Erythroblast (primary cell): ENCODE data around the gene RARG.

Experiments used
- GATA1 ChIP-seq: IDR thresholded peaks from 2 replicates; pipeline ENCODE4 v1.6.1; 2011; ENCODE audit warnings: low read depth, mild to moderate bottlenecking, control low read depth, low read length, moderate library complexity
- POLR2A ChIP-seq: IDR thresholded peaks from 2 replicates; pipeline ENCODE4 v1.6.1; 2011; ENCODE audit warnings: mild to moderate bottlenecking, low read length

GRCh38 chr12:53227341-53227740 lies 4.7 kb downstream of the RARG start:
- no peak for TF ChIP-seq POLR2A
- no peak for TF ChIP-seq GATA1
